Endothelial cell (in vitro differentiated cells): ENCODE results near the gene SUPT16H. TPM values are rescaled to one million over a fixed set of nuclear protein-coding genes. Genes with fewer than 3 reads are reported as not detected.

Experiments used
- DNase-seq: peaks from one replicate; pipeline ENCODE4 v3.0.0; 2021; ENCODE audit warnings: low spot score
- H3K27ac Mint-ChIP-seq: one replicate; pipeline ENCODE4 v1.8.0; 2021; ENCODE audit warnings: mixed read lengths, inconsistent platforms; ENCODE audit not compliant: unreplicated experiment
- H3K27me3 Mint-ChIP-seq: one replicate; pipeline ENCODE4 v1.8.0; 2021; ENCODE audit warnings: mild to moderate bottlenecking, moderate library complexity, mixed read lengths, inconsistent platforms; ENCODE audit not compliant: unreplicated experiment
- H3K36me3 Mint-ChIP-seq: one replicate; pipeline ENCODE4 v1.8.0; 2021; ENCODE audit warnings: mild to moderate bottlenecking, low read depth, mixed read lengths, inconsistent platforms; ENCODE audit not compliant: unreplicated experiment
- H3K4me1 Mint-ChIP-seq: one replicate; pipeline ENCODE4 v1.8.0; 2021; ENCODE audit warnings: mild to moderate bottlenecking, mixed read lengths, inconsistent platforms; ENCODE audit not compliant: unreplicated experiment
- H3K4me3 Mint-ChIP-seq: one replicate; pipeline ENCODE4 v1.8.0; 2021; ENCODE audit warnings: mild to moderate bottlenecking, mixed read lengths, inconsistent platforms; ENCODE audit not compliant: unreplicated experiment
- H3K9me3 Mint-ChIP-seq: one replicate; pipeline ENCODE4 v1.8.0; 2021; ENCODE audit warnings: mixed read lengths, inconsistent platforms; ENCODE audit not compliant: unreplicated experiment
- total RNA-seq: library from RNA; stranded (reverse); fragmentation: NEBNext Ultra II Directional; extraction: Animal tissue kit (Norgen Biotek cat#: 25700); gene quantifications from one replicate; pipeline ENCODE4 v1.2.1, GENCODE V29; 2021; ENCODE audit not compliant: unreplicated experiment
- TF ChIP-seq, protein P1 (sequence below): fragments of 200-600 bp; sonication (generic); IDR thresholded peaks from one replicate; pipeline ENCODE4 v1.5.0; 2021; ENCODE audit warnings: antibody characterized with exemption; ENCODE audit not compliant: unreplicated experiment

The SUPT16H gene
- total RNA-seq, 1 donor from 2014 or later = 84.6 TPM

DNA sequence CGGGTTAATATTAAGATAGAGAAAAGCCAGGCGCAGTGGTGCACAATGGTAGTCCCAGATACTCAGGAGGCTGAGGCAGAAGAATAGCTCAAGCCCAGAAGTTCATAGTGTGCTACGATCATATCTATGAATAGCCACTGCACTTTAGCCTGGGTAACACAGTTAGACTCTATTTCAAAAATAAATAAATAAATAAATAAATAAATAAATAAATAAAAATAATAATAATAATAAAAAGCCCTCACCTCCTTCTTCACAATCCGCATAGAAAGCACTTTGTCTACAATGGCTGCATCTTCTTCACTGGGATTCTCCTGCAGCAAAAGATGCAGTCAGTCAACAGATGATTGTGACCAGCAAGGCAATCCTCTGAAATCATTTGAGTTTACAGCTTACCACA lies 31.5 kb upstream of the SUPT16H start:
- peaks cover 24% of the 10 kb centered on the region for H3K36me3 Mint-ChIP-seq
- H3K27me3 Mint-ChIP-seq = peaks cover 3% of the 10 kb centered on the region
- H3K9me3 Mint-ChIP-seq = no peaks in the 10 kb centered on the region
- DNase-seq = no peak
- TF ChIP-seq, protein P1, sequence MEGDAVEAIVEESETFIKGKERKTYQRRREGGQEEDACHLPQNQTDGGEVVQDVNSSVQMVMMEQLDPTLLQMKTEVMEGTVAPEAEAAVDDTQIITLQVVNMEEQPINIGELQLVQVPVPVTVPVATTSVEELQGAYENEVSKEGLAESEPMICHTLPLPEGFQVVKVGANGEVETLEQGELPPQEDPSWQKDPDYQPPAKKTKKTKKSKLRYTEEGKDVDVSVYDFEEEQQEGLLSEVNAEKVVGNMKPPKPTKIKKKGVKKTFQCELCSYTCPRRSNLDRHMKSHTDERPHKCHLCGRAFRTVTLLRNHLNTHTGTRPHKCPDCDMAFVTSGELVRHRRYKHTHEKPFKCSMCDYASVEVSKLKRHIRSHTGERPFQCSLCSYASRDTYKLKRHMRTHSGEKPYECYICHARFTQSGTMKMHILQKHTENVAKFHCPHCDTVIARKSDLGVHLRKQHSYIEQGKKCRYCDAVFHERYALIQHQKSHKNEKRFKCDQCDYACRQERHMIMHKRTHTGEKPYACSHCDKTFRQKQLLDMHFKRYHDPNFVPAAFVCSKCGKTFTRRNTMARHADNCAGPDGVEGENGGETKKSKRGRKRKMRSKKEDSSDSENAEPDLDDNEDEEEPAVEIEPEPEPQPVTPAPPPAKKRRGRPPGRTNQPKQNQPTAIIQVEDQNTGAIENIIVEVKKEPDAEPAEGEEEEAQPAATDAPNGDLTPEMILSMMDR = no peak
- H3K4me1 Mint-ChIP-seq = no peaks in the 10 kb centered on the region
- H3K4me3 Mint-ChIP-seq = no peak overlapping the region
- H3K27ac Mint-ChIP-seq = no peak overlapping the region

DNA sequence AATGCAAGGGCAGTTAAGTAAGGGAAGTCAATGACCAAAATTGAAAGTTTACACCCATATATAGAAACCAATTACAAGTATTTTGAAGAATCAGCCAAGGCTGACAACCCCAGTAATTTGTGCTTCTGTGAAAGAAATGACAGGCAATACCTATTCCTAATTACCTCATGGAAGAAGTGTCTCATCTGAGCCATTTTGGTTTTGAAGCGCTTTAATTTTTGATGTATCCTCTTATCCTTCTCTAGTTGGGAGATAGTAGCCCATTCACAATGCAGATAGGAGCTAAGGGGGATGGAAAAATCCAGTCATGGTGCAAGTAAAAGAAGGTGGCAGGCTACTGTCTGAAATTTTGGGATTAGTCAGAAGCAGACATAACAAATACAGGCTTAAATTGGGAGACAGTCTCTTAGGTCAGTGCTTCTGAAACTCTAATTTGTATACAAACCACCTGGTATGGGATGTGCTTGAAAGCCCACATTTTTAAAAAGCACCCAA lies 30.4 kb upstream of the SUPT16H start:
- DNase-seq = no peak
- TF ChIP-seq, protein P1 = no peak
- H3K27me3 Mint-ChIP-seq = peaks cover 3% of the 10 kb centered on the region
- H3K4me3 Mint-ChIP-seq = no peak overlapping the region
- peaks cover 23% of the 10 kb centered on the region for H3K36me3 Mint-ChIP-seq
- no peaks in the 10 kb centered on the region for H3K4me1 Mint-ChIP-seq
- no peak overlapping the region for H3K27ac Mint-ChIP-seq
- no peaks in the 10 kb centered on the region for H3K9me3 Mint-ChIP-seq

DNA sequence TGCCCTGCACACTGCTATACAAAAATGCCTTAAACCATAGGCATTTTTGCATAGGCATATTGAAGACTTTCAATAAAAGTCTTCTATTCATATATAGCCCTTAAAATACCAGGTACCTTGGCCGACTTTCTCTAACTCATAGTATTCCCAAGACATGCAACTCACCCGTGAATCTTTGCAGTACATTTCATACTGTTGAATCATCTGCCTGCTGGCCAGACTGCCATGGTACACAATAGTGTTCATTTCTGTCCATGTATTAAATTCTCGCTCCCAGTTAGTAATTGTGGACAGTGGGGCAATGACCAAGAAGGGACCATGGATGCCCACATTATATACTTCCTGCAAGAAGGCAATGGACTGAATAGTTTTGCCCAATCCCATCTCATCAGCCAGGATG lies 24.3 kb upstream of the SUPT16H start:
- DNase-seq = no peak
- Mint-ChIP-seq H3K9me3 (no peaks in the 10 kb centered on the region), H3K4me1 (no peaks in the 10 kb centered on the region), H3K27ac (no peak overlapping the region), H3K4me3 (no peak overlapping the region), H3K36me3 (peaks cover 43% of the 10 kb centered on the region), H3K27me3 (peaks cover 1% of the 10 kb centered on the region)
- TF ChIP-seq, protein P1 = no peak

DNA sequence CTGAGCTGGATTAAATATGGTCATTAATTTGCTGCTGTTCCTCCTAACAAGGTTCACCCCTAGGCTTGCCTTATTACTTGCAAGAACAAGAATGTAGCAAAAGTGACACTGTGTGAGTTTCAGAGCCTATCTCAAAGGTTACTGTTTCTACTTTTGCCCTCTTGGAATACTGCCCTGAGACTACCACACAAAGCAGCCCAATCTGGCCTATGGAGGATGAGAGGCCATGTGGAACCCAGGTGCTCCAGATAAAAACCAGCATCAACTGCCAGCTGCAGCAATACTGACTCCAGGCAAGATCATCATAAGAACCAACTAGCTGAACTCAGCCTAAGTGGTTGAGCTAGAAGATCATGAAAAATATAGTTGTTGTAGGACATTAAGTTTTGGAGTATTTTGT lies 22.4 kb upstream of the SUPT16H start:
- Mint-ChIP-seq H3K4me1 (no peaks in the 10 kb centered on the region), H3K36me3 (peaks cover 52% of the 10 kb centered on the region), H3K4me3 (no peak overlapping the region), H3K27me3 (no peaks in the 10 kb centered on the region), H3K27ac (no peak overlapping the region), H3K9me3 (no peaks in the 10 kb centered on the region)
- no peak for DNase-seq
- TF ChIP-seq, protein P1 = no peak

DNA sequence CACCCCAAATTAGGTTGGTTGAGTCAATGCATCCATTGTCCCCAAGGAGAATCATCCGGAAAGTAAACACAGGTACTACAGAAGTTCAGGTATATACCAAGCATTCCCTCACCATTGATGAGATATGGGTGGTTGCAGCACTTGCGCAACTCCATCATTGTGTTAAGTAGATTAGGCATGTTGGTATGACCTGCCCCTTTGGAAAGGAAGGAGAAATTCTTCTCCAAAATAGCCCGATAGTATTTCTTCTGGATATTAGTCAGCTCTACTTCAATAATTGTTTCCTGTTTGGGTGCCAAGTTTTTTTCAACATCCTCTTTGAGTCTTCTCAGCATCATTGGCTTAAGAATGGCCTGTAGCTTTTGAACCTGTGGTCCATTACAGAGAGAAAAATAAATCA lies 21.3 kb upstream of the SUPT16H start:
- no peak for DNase-seq
- Mint-ChIP-seq H3K4me1 (no peaks in the 10 kb centered on the region), H3K27me3 (no peaks in the 10 kb centered on the region), H3K27ac (no peak overlapping the region), H3K9me3 (no peaks in the 10 kb centered on the region), H3K4me3 (no peak overlapping the region), H3K36me3 (peaks cover 60% of the 10 kb centered on the region)
- TF ChIP-seq, protein P1 = no peak
